Smooth muscle cell (in vitro differentiated cells): ENCODE measurements around the gene PHACTR4. TPM values are rescaled to one million over a fixed set of nuclear protein-coding genes. Genes with fewer than 3 reads are reported as not detected.
"Not testable (repeated sequence)": the region's sequence is repeated elsewhere in the genome, so short reads cannot be mapped to it uniquely, and the experiment has no call there.

ENCODE experiments used
- DNase-seq: peaks from one replicate; lab custom pipeline; 2025; ENCODE audit not compliant: unreplicated experiment; lab: John Stamatoyannopoulos, UW
- H2AFZ ChIP-seq: fragments of 200-600 bp; sonication (generic); 2 replicates; pipeline ENCODE4 v1.6.0; 2016; ENCODE audit warnings: antibody characterized with exemption, low read depth, mild to moderate bottlenecking
- H3F3A ChIP-seq: fragments of 200-600 bp; sonication (generic); 2 replicates; pipeline ENCODE4 v1.6.0; 2017; ENCODE audit warnings: antibody characterized with exemption, low read depth
- H3K27ac ChIP-seq: fragments of 200-600 bp; sonication (generic); 2 replicates; pipeline ENCODE4 v1.5.1; 2016; ENCODE audit warnings: low read depth, mild to moderate bottlenecking
- H3K27me3 ChIP-seq: fragments of 200-600 bp; sonication (generic); 2 replicates; pipeline ENCODE4 v1.6.1; 2016; ENCODE audit warnings: low read depth, mild to moderate bottlenecking
- H3K36me3 ChIP-seq: fragments of 200-600 bp; sonication (generic); 2 replicates; pipeline ENCODE4 v1.5.1; 2016; ENCODE audit warnings: low read depth
- H3K4me1 ChIP-seq: fragments of 200-600 bp; sonication (generic); 2 replicates; pipeline ENCODE4 v1.5.1; 2016; ENCODE audit warnings: low read depth
- H3K4me2 ChIP-seq: fragments of 200-600 bp; sonication (generic); 2 replicates; pipeline ENCODE4 v1.6.0; 2016; ENCODE audit warnings: mild to moderate bottlenecking
- H3K4me3 ChIP-seq: fragments of 200-600 bp; sonication (generic); 2 replicates; pipeline ENCODE4 v1.5.1; 2016; ENCODE audit warnings: mild to moderate bottlenecking
- H3K79me2 ChIP-seq: fragments of 200-600 bp; sonication (generic); 2 replicates; pipeline ENCODE4 v1.6.0; 2016; ENCODE audit warnings: low read depth, mild to moderate bottlenecking
- H3K9ac ChIP-seq: fragments of 200-600 bp; sonication (generic); 2 replicates; pipeline ENCODE4 v1.6.0; 2016; ENCODE audit warnings: low read depth
- H3K9me3 ChIP-seq: fragments of 200-600 bp; sonication (generic); replicated peaks from 2 replicates; pipeline ENCODE4 v1.5.1; 2016; ENCODE audit warnings: low read depth
- H4K20me1 ChIP-seq: fragments of 200-600 bp; sonication (generic); 2 replicates; pipeline ENCODE4 v1.6.0; 2016; ENCODE audit warnings: low read depth
- CTCF ChIP-seq: fragments of 200-600 bp; sonication (generic); IDR thresholded peaks from 2 replicates; pipeline ENCODE4 v1.5.1; 2017; ENCODE audit warnings: borderline replicate concordance, mild to moderate bottlenecking, antibody characterized with exemption; ENCODE audit not compliant: insufficient read depth, poor library complexity, severe bottlenecking
- WGBS: methylation state at CpG from one replicate; pipeline ENCODE4 v1.1.7; 2016; ENCODE audit warnings: low lambda C conversion rate; 5-methylcytosine and 5-hydroxymethylcytosine counted together
- polyA plus RNA-seq: library from polyadenylated mRNA; unstranded; fragments of >200 nt; fragmentation: Nextera tagmentation; extraction: Ambion mirVana; gene quantifications from 2 replicates; pipeline ENCODE4 v1.2.1, GENCODE V29; 2016
- total RNA-seq: library from RNA; depleted of rRNA; stranded (reverse); fragments of >200 nt; gene quantifications from 2 replicates; pipeline ENCODE4 v1.2.3, GENCODE V29; 2014

PHACTR4 gene
- total and polyA plus RNA-seq, 2 experiments from 2014 or later = 15.2 to 20.2 TPM

DNA sequence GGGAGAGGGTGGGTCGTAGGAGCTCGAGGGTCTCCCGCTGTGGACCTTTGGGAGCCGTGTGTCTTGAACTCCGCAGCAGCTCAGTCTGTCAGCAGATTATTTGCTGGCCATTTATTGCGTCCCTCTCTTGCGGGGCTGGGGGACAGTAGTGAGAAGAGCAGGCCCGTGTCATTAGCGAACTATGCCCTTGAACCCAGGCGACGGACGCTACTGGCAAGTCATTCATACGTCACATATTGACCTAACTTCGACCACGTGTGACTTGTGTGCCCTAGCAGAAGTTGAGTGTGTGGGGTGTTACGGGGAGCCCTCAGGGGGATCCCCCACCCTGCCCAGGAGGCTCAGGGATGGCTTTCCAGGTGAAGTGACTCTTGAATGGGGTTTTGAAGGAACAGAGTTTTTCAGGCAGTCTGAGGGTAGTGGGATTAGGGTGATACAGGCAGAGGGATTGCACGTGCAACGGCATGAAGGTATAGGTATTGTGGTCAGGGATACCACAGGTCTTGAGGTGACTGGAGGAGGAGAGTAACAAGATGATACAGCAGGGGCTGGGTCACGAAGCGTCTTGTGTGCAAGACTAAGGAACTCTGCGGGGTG, 149.3 kb downstream of the PHACTR4 start:
- Histone ChIP-seq H3K4me2 (peak overlapping the region; percentile 99), H3K4me1 (peaks cover 7% of the 10 kb centered on the region), H2AFZ (no peak overlapping the region), H3F3A (peaks cover 29% of the 10 kb centered on the region), H3K9me3 (no peaks in the 10 kb centered on the region), H3K27ac (no peak overlapping the region), H4K20me1 (peaks cover 53% of the 10 kb centered on the region), H3K4me3 (peak overlapping the region; percentile 92), H3K79me2 (peaks cover 35% of the 10 kb centered on the region), H3K9ac (peak overlapping the region; percentile 6), H3K36me3 (no peaks in the 10 kb centered on the region), H3K27me3 (no peaks in the 10 kb centered on the region)
- WGBS = 12% methylated on average over 21 of the region's 21 CpGs
- DNase-seq = no peak
- TF ChIP-seq CTCF = no peak

GRCh38 chr1:28519946-28520725, 150.6 kb downstream of the PHACTR4 start:
- H4K20me1 ChIP-seq = peaks cover 42% of the 10 kb centered on the region
- H3K9ac ChIP-seq = no peak overlapping the region
- peaks cover 35% of the 10 kb centered on the region for H3K79me2 ChIP-seq
- H3K4me3 ChIP-seq = no peak overlapping the region
- H3K27ac ChIP-seq = no peak overlapping the region
- peaks cover 7% of the 10 kb centered on the region for H3K4me1 ChIP-seq
- no peak for DNase-seq
- H3K4me2 ChIP-seq = no peak overlapping the region
- 85% methylated on average over 10 of the region's 10 CpGs for WGBS
- no peak for TF ChIP-seq CTCF
- H3F3A ChIP-seq = peaks cover 23% of the 10 kb centered on the region
- H2AFZ ChIP-seq = no peak overlapping the region
- H3K36me3 ChIP-seq = no peaks in the 10 kb centered on the region
- no peaks in the 10 kb centered on the region for H3K9me3 ChIP-seq
- H3K27me3 ChIP-seq = no peaks in the 10 kb centered on the region

DNA sequence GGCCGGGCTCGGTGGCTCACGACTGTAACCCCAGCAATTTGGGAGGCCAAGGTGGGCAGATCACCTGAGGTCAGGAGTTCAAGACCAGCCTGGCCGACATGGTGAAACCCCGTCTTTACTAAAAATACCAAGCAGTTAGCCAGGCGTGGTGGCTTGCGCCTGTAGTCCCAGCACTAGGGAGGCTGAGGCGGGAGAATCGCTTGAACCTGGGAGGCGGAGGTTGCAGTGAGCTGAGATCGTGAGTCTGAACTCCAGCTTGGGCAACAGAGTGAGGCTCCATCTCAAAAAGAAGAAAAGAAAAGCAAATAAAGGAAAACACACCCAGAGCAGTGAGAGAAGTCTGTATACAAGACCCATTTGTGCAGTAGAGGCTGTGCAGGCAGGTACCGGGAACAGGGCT, 151.3 kb downstream of the PHACTR4 start:
- H3K9ac ChIP-seq, H3K27me3 ChIP-seq, H2AFZ ChIP-seq, H3K4me2 ChIP-seq, H3K36me3 ChIP-seq, H3K9me3 ChIP-seq, DNase-seq, H3K27ac ChIP-seq, H3K4me1 ChIP-seq, H3K4me3 ChIP-seq: not testable (repeated sequence)
- peaks cover 17% of the 10 kb centered on the region for H3F3A ChIP-seq
- H4K20me1 ChIP-seq = peaks cover 35% of the 10 kb centered on the region
- WGBS = 95% methylated on average over 12 of the region's 12 CpGs
- peaks cover 35% of the 10 kb centered on the region for H3K79me2 ChIP-seq

GRCh38 chr1:28521502-28522164, 152.1 kb downstream of the PHACTR4 start:
- Histone ChIP-seq H3K79me2 (peaks cover 35% of the 10 kb centered on the region), H3K9me3 (no peaks in the 10 kb centered on the region), H2AFZ (no peak overlapping the region), H3K9ac (no peak overlapping the region), H3K4me1 (peaks cover 7% of the 10 kb centered on the region), H3K27me3 (no peaks in the 10 kb centered on the region), H4K20me1 (peaks cover 27% of the 10 kb centered on the region), H3K36me3 (no peaks in the 10 kb centered on the region), H3K4me2 (no peak overlapping the region), H3K4me3 (no peak overlapping the region), H3K27ac (peak overlapping the region; percentile 13), H3F3A (peaks cover 10% of the 10 kb centered on the region)
- 80% methylated on average over 3 of the region's 6 CpGs for WGBS
- no peak for TF ChIP-seq CTCF
- no peak for DNase-seq

- 95% methylated on average over 9 of the region's 9 CpGs for WGBS
- Histone ChIP-seq H4K20me1 (peaks cover 18% of the 10 kb centered on the region), H3K79me2 (peaks cover 35% of the 10 kb centered on the region)
- H3K4me2 ChIP-seq, H3K27ac ChIP-seq, H3F3A ChIP-seq, H3K4me3 ChIP-seq, H3K9me3 ChIP-seq, H3K36me3 ChIP-seq, H3K9ac ChIP-seq, H3K4me1 ChIP-seq, H2AFZ ChIP-seq, DNase-seq, H3K27me3 ChIP-seq: not testable (repeated sequence)
Measured at GRCh38 chr1:28522537-28522936, 153.0 kb downstream of the PHACTR4 start.
